K562 (cell line): ENCODE data around the gene FBP2. TPM values are rescaled to one million over a fixed set of nuclear protein-coding genes. Genes with fewer than 3 reads are reported as not detected.
A peak's percentile ranks its signal among the peaks of the same experiment; 100 is the strongest.

Source experiments
- CREBBP ChIP-seq: IDR thresholded peaks from one replicate; pipeline ENCODE4 v1.6.1; 2012; ENCODE audit warnings: low read depth, mild to moderate bottlenecking, control low read depth, inconsistent platforms, low read length
- E2F6 ChIP-seq, 2 experiments: IDR thresholded peaks; 2 replicates each; pipeline ENCODE4 v1.6.1; 2011; ENCODE audit warnings: borderline replicate concordance in 1 of 2, control low read depth in 1 of 2, low read depth in 1 of 2, low read length in 1 of 2, mild to moderate bottlenecking in 1 of 2, mixed read lengths in 1 of 2, moderate library complexity in 1 of 2; ENCODE audit not compliant: insufficient read depth in 1 of 2, insufficient read length in 1 of 2, poor library complexity in 1 of 2, severe bottlenecking in 1 of 2; ENCODE audit errors: extremely low read depth in 1 of 2
- FOXK1 ChIP-seq: sonication (generic); formaldehyde crosslinking; IDR thresholded peaks from 2 replicates; pipeline ENCODE4 v1.8.0; 2022; ENCODE audit warnings: missing genetic modification reagents, mild to moderate bottlenecking, borderline replicate concordance
- GATAD2A ChIP-seq: fragments of 450-650 bp; IDR thresholded peaks from 2 replicates; pipeline ENCODE4 v1.6.1; 2017
- KLF13 ChIP-seq: fragments of 450-650 bp; IDR thresholded peaks from 2 replicates; pipeline ENCODE4 v1.6.1; 2016; ENCODE audit warnings: missing genetic modification characterization, low read depth, mild to moderate bottlenecking, missing compliant biosample characterization, moderate library complexity, borderline replicate concordance
- MED1 ChIP-seq: sonication (generic); formaldehyde crosslinking; IDR thresholded peaks from 2 replicates; pipeline ENCODE4 v1.8.1; 2023; ENCODE audit warnings: missing genetic modification reagents, borderline replicate concordance
- NCOA6 ChIP-seq: fragments of 450-650 bp; IDR thresholded peaks from 2 replicates; pipeline ENCODE4 v1.6.1; 2017; ENCODE audit warnings: mild to moderate bottlenecking
- RAD51 ChIP-seq: fragments of 450-650 bp; IDR thresholded peaks from 2 replicates; pipeline ENCODE4 v1.7.1; 2016; ENCODE audit warnings: low read depth, mild to moderate bottlenecking, borderline replicate concordance
- RBBP5 ChIP-seq: fragments of 200-600 bp; sonication (generic); IDR thresholded peaks from 2 replicates; pipeline ENCODE4 v1.6.1; 2012; ENCODE audit warnings: borderline replicate concordance, mild to moderate bottlenecking, low read length, control low read depth, inconsistent platforms; ENCODE audit not compliant: insufficient read depth, poor library complexity, severe bottlenecking
- SP2 ChIP-seq: IDR thresholded peaks from 2 replicates; pipeline ENCODE4 v1.6.1; 2011; ENCODE audit warnings: mild to moderate bottlenecking, low read depth, low read length, moderate library complexity; ENCODE audit not compliant: poor library complexity, severe bottlenecking; ENCODE audit errors: extremely low read depth
- STAT6 ChIP-seq: sonication (generic); formaldehyde crosslinking; IDR thresholded peaks from 2 replicates; pipeline ENCODE4 v1.8.1; 2023; ENCODE audit warnings: mild to moderate bottlenecking, missing genetic modification reagents
- ZNF263 ChIP-seq: sonication (generic); formaldehyde crosslinking; IDR thresholded peaks from 2 replicates; pipeline ENCODE4 v1.8.0; 2022; ENCODE audit warnings: mild to moderate bottlenecking, missing genetic modification reagents, borderline replicate concordance
- ZNF75A ChIP-seq: fragments of 450-650 bp; formaldehyde crosslinking; IDR thresholded peaks from 2 replicates; pipeline ENCODE4 v1.4.0; 2020; ENCODE audit warnings: mild to moderate bottlenecking
- ZNF766 ChIP-seq: fragments of 200-800 bp; sonication (Bioruptor generic); conservative IDR thresholded peaks from 2 replicates; pipeline ENCODE4 v1.6.1; 2016; ENCODE audit warnings: missing genetic modification characterization, missing compliant biosample characterization
- polyA plus RNA-seq, 8 experiments: library from polyadenylated mRNA; depleted of rRNA in 4 of 8; stranded (reverse) in 5 of 8; unstranded in 3 of 8; fragments of >200 nt; fragmentation: Nextera tagmentation in 2 of 8; fragmentation: Illumina TruSeq in 1 of 8; extraction: Ambion mirVana in 2 of 8; extraction: Trizol in 1 of 8; gene quantifications; 2 replicates each; pipeline versions ENCODE4 v1.2.1 to v1.2.3, GENCODE V29; 2011 to 2014; ENCODE audit warnings: inconsistent platforms in 1 of 8, missing spikeins in 1 of 8
- total RNA-seq, 7 experiments: library from RNA; depleted of rRNA in 6 of 7; stranded (reverse); fragments of >200 nt in 6 of 7; fragmentation: Illumina TruSeq in 2 of 7; extraction: Trizol in 2 of 7; gene quantifications; 2 replicates each; pipeline versions ENCODE4 v1.2.1 to v1.2.3, GENCODE V29; 2011 to 2021; ENCODE audit warnings: low replicate concordance in 1 of 7
- TF ChIP-seq, protein P1 (sequence below): fragments of 250-450 bp; sonication (Bioruptor Pico); IDR thresholded peaks from 2 replicates; pipeline ENCODE4 v1.8.0; 2022; ENCODE audit warnings: moderate library complexity, mild to moderate bottlenecking, inconsistent platforms
- TF ChIP-seq, protein P2 (sequence below): sonication (generic); formaldehyde crosslinking; IDR thresholded peaks from 2 replicates; pipeline ENCODE4 v1.8.0; 2022; ENCODE audit warnings: mild to moderate bottlenecking, missing genetic modification reagents

The FBP2 gene
- total and polyA plus RNA-seq, 9 of the 15 experiments (the other 6 are each of a cell fraction or from before 2014, with no cell fraction given) = 0.06 TPM; not detected in 7

DNA sequence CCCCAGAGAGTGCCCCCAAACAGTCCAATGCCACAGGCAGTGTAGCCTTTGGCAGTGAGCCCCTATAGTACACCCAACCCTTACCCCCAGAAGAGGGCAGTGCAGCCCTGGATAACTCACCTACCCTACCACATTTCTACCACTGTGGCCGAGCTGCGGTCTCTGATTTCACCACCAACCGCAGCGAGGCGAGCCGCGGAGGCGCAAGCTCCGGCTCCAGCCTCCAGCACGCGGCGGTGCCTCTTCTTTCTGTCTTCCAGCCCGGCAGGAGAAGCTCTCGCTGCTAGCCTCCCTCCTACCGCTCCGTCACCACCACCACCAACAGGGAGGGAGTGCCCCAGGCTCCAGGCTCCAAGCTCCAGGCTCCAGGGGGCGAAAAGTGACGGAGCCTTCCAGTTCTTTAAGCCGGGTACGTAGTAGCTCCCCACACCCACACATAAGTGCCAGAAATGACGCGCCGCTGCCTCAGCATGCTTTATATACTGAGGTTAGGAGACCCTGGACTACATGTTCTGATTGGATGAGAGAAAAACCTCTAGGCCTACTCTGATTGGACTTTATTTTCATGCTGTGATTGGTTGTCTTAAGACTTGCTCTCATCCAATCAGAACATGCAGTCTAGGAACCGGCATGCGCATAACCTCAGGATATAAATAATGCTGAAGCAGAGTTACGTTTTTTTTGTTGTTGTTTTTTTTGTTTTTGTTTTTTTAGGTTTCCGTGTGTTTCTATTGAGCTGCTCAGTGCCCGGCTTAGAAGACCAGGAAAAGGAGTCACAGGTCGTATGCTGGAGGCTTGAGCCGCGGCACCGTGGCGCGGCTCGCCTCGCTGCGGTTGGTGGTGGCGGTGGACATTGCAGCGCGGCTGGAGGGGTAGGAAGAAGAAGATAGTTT lies 38.9 kb downstream of the FBP2 start, which contains the start of gene PCAT7 (continued):
- no peak for TF ChIP-seq CREBBP
- no peak for TF ChIP-seq NCOA6
- TF ChIP-seq E2F6 (IDR thresholded peaks at IDR 0.05; ENCODE audit: borderline replicate concordance in 1 of 2, extremely low read depth in 1 of 2, insufficient read depth in 1 of 2, insufficient read length in 1 of 2, low read depth in 1 of 2, low read length in 1 of 2, poor library complexity in 1 of 2, severe bottlenecking in 1 of 2) = peak; percentile 16 to 76
- TF ChIP-seq GATAD2A = no peak
- no peak for TF ChIP-seq ZNF75A (CRISPR knock-in tag)
- no peak for TF ChIP-seq ZNF766 (CRISPR knock-in tag)
- TF ChIP-seq FOXK1 (CRISPR knock-in tag) = no peak
- no peak for TF ChIP-seq MED1
- no peak for TF ChIP-seq RAD51
- no peak for TF ChIP-seq SP2
- no peak for TF ChIP-seq KLF13
- TF ChIP-seq, protein P1, sequence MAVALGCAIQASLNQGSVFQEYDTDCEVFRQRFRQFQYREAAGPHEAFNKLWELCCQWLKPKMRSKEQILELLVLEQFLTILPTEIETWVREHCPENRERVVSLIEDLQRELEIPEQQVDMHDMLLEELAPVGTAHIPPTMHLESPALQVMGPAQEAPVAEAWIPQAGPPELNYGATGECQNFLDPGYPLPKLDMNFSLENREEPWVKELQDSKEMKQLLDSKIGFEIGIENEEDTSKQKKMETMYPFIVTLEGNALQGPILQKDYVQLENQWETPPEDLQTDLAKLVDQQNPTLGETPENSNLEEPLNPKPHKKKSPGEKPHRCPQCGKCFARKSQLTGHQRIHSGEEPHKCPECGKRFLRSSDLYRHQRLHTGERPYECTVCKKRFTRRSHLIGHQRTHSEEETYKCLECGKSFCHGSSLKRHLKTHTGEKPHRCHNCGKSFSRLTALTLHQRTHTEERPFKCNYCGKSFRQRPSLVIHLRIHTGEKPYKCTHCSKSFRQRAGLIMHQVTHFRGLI (CRISPR knock-in tag) = no peak
- TF ChIP-seq STAT6 (CRISPR knock-in tag) = no peak
- TF ChIP-seq, protein P2, sequence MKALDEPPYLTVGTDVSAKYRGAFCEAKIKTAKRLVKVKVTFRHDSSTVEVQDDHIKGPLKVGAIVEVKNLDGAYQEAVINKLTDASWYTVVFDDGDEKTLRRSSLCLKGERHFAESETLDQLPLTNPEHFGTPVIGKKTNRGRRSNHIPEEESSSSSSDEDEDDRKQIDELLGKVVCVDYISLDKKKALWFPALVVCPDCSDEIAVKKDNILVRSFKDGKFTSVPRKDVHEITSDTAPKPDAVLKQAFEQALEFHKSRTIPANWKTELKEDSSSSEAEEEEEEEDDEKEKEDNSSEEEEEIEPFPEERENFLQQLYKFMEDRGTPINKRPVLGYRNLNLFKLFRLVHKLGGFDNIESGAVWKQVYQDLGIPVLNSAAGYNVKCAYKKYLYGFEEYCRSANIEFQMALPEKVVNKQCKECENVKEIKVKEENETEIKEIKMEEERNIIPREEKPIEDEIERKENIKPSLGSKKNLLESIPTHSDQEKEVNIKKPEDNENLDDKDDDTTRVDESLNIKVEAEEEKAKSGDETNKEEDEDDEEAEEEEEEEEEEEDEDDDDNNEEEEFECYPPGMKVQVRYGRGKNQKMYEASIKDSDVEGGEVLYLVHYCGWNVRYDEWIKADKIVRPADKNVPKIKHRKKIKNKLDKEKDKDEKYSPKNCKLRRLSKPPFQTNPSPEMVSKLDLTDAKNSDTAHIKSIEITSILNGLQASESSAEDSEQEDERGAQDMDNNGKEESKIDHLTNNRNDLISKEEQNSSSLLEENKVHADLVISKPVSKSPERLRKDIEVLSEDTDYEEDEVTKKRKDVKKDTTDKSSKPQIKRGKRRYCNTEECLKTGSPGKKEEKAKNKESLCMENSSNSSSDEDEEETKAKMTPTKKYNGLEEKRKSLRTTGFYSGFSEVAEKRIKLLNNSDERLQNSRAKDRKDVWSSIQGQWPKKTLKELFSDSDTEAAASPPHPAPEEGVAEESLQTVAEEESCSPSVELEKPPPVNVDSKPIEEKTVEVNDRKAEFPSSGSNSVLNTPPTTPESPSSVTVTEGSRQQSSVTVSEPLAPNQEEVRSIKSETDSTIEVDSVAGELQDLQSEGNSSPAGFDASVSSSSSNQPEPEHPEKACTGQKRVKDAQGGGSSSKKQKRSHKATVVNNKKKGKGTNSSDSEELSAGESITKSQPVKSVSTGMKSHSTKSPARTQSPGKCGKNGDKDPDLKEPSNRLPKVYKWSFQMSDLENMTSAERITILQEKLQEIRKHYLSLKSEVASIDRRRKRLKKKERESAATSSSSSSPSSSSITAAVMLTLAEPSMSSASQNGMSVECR (CRISPR knock-in tag) = no peak
- TF ChIP-seq ZNF263 (CRISPR knock-in tag) = no peak
- no peak for TF ChIP-seq RBBP5
